ENCODE measurements around the gene PCDH19. TPM values are rescaled to one million over a fixed set of nuclear protein-coding genes. Genes with fewer than 3 reads are reported as not detected.

The PCDH19 gene
- total and polyA plus RNA-seq, 2 donors (not counting 1 experiment from before 2014, with no cell fraction given), result under 0.01 to 0.05 TPM

DNA sequence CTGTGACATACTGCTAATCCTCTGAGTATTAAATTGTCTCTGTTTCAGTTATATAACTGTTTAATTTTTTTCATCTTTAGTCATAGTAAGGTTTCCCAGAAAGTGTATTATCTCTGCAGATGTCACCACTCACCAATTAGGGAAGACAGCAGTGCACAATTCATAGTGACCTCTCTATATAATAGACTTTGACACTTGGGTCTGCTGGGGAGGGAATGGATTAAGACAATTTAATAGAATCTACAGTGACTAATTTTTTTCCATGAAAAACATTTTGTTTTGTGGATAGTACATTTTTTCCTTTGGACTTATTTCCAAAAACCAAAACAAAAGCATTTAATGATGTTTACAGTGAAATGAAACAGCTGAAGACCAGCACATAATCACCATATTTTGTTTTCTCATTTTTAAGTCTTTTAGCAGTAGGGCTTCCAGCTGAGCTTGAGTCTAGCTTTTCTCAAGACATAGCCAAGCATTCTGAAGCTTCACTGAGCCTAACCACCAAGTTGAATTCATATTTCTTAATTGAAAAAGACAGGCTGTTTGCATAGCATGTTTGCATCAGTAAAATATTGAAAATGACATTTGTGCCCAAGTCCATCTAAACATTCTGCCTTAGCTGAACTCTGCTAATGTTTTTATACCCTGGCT, 69.5 kb downstream of the PCDH19 start:
- Histone ChIP-seq H2AFZ (ENCODE audit: low read length) (no peak overlapping the region), H3K4me2 (ENCODE audit: extremely low read depth, insufficient read depth, low read length) (no peak overlapping the region), H3K36me3 (ENCODE audit: control insufficient read depth, insufficient read depth, low read length) (no peaks in the 10 kb centered on the region), H3K27ac (ENCODE audit: insufficient read depth, low read length) (no peak overlapping the region), H3K9ac (ENCODE audit: insufficient read depth, low read length) (no peak overlapping the region), H3K79me2 (ENCODE audit: control insufficient read depth, insufficient read depth, low read length) (no peaks in the 10 kb centered on the region), H3K4me3 (replicated peaks in 1 of 4; ENCODE audit: control extremely low read depth in 1 of 4, insufficient read depth in 1 of 4, low read depth in 3 of 4, low read length in 4 of 4) (no peak overlapping the region), H3K4me1 (ENCODE audit: control insufficient read depth, extremely low read depth, insufficient read depth, low read length) (no peaks in the 10 kb centered on the region), H3K9me3 (ENCODE audit: control insufficient read depth, insufficient read depth, low read depth, low read length) (no peaks in the 10 kb centered on the region), H3K27me3 (ENCODE audit: control insufficient read depth, insufficient read depth, low read length) (no peaks in the 10 kb centered on the region), H4K20me1 (ENCODE audit: control insufficient read depth, extremely low read depth, insufficient read depth, low read length) (peaks cover 2% of the 10 kb centered on the region)
- DNase-seq (ENCODE audit: low read depth in 2 of 2), result no peak
- TF ChIP-seq EZH2 (IDR thresholded peaks at IDR 0.05; ENCODE audit: low read length, missing control alignments), result no peak
- TF ChIP-seq, protein P1, sequence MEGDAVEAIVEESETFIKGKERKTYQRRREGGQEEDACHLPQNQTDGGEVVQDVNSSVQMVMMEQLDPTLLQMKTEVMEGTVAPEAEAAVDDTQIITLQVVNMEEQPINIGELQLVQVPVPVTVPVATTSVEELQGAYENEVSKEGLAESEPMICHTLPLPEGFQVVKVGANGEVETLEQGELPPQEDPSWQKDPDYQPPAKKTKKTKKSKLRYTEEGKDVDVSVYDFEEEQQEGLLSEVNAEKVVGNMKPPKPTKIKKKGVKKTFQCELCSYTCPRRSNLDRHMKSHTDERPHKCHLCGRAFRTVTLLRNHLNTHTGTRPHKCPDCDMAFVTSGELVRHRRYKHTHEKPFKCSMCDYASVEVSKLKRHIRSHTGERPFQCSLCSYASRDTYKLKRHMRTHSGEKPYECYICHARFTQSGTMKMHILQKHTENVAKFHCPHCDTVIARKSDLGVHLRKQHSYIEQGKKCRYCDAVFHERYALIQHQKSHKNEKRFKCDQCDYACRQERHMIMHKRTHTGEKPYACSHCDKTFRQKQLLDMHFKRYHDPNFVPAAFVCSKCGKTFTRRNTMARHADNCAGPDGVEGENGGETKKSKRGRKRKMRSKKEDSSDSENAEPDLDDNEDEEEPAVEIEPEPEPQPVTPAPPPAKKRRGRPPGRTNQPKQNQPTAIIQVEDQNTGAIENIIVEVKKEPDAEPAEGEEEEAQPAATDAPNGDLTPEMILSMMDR (conservative IDR thresholded peaks at IDR 0.05 in 1 of 2, IDR thresholded peaks at IDR 0.05 in 1 of 2; ENCODE audit: low read depth in 1 of 2, low read length in 2 of 2), result no peak

DNA sequence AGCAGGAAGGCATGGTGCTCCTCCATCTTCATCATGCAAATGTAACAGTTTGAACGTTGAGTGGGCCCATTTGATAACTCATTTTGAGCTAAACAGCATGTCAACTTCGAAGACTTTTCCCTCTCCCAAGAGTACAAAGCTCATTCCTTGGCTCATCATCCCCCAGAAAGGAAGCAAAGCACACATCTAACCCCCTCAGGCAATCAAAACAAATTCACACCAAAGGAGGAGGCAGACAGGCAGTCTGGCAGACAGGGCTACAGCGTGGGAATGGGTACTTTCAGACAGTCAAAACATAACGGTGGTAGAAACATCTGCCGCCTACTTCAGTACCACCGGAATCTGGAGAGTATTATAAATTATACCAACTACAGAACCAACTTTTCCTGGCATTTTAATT, 81.7 kb downstream of the PCDH19 start:
- Histone ChIP-seq H3K79me2 (ENCODE audit: control insufficient read depth, insufficient read depth, low read length) (no peaks in the 10 kb centered on the region), H3K27ac (ENCODE audit: insufficient read depth, low read length) (no peak overlapping the region), H3K4me1 (ENCODE audit: control insufficient read depth, extremely low read depth, insufficient read depth, low read length) (no peaks in the 10 kb centered on the region), H3K4me2 (ENCODE audit: extremely low read depth, insufficient read depth, low read length) (no peak overlapping the region), H3K36me3 (ENCODE audit: control insufficient read depth, insufficient read depth, low read length) (no peaks in the 10 kb centered on the region), H2AFZ (ENCODE audit: low read length) (no peak overlapping the region), H3K9ac (ENCODE audit: insufficient read depth, low read length) (no peak overlapping the region), H4K20me1 (ENCODE audit: control insufficient read depth, extremely low read depth, insufficient read depth, low read length) (no peaks in the 10 kb centered on the region), H3K9me3 (ENCODE audit: control insufficient read depth, insufficient read depth, low read depth, low read length) (no peaks in the 10 kb centered on the region), H3K4me3 (replicated peaks in 1 of 4; ENCODE audit: control extremely low read depth in 1 of 4, insufficient read depth in 1 of 4, low read depth in 3 of 4, low read length in 4 of 4) (no peak overlapping the region), H3K27me3 (ENCODE audit: control insufficient read depth, insufficient read depth, low read length) (no peaks in the 10 kb centered on the region)
- TF ChIP-seq EZH2 (IDR thresholded peaks at IDR 0.05; ENCODE audit: low read length, missing control alignments), result no peak
- TF ChIP-seq, protein P1 (conservative IDR thresholded peaks at IDR 0.05 in 1 of 2, IDR thresholded peaks at IDR 0.05 in 1 of 2; ENCODE audit: low read depth in 1 of 2, low read length in 2 of 2), result no peak
- DNase-seq (ENCODE audit: low read depth in 2 of 2), result no peak

DNA sequence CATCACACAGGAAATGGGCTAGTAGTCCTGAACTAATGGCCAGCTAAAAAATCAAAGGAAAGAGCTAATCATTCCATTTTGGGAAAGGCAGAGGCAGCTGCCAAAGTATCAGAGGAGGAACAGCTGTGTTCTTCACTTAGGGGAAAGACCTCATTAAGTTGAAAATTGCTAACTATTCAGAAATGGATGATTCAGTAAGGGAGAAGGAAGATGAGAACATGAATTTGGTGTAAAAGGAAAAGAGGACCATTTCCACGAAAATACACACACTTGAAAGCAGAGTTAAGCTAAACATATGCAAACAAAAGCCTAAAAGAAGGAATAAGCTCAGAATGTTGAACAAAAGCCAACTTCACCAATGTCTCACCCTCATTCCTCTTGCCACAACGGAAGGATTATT, 90.4 kb downstream of the PCDH19 start:
- TF ChIP-seq EZH2 (IDR thresholded peaks at IDR 0.05; ENCODE audit: low read length, missing control alignments), result no peak
- TF ChIP-seq, protein P1 (conservative IDR thresholded peaks at IDR 0.05 in 1 of 2, IDR thresholded peaks at IDR 0.05 in 1 of 2; ENCODE audit: low read depth in 1 of 2, low read length in 2 of 2), result no peak
- Histone ChIP-seq H4K20me1 (ENCODE audit: control insufficient read depth, extremely low read depth, insufficient read depth, low read length) (no peaks in the 10 kb centered on the region), H3K4me1 (ENCODE audit: control insufficient read depth, extremely low read depth, insufficient read depth, low read length) (no peaks in the 10 kb centered on the region), H3K79me2 (ENCODE audit: control insufficient read depth, insufficient read depth, low read length) (no peaks in the 10 kb centered on the region), H3K9me3 (ENCODE audit: control insufficient read depth, insufficient read depth, low read depth, low read length) (no peaks in the 10 kb centered on the region), H3K27me3 (ENCODE audit: control insufficient read depth, insufficient read depth, low read length) (no peaks in the 10 kb centered on the region), H3K4me3 (replicated peaks in 1 of 4; ENCODE audit: control extremely low read depth in 1 of 4, insufficient read depth in 1 of 4, low read depth in 3 of 4, low read length in 4 of 4) (no peak overlapping the region), H3K36me3 (ENCODE audit: control insufficient read depth, insufficient read depth, low read length) (no peaks in the 10 kb centered on the region), H3K9ac (ENCODE audit: insufficient read depth, low read length) (no peak overlapping the region), H3K4me2 (ENCODE audit: extremely low read depth, insufficient read depth, low read length) (no peak overlapping the region), H3K27ac (ENCODE audit: insufficient read depth, low read length) (no peak overlapping the region), H2AFZ (ENCODE audit: low read length) (no peak overlapping the region)
- peak in 1 of 2 donors; percentile 0 for DNase-seq (ENCODE audit: low read depth in 2 of 2)
